Breast epithelium (tissue), 3 donors: ENCODE data around the gene MRPL24.

Experiments
- POLR2AphosphoS5 ChIP-seq, 3 donors: sonication (generic); formaldehyde crosslinking; IDR thresholded peaks; one replicate each; pipeline ENCODE4 v1.6.1; 2017; ENCODE audit warnings: antibody characterized with exemption in 3 of 3
- TF ChIP-seq, protein P1 (sequence below), 3 donors: fragments of 450-650 bp; IDR thresholded peaks; one replicate each; pipeline ENCODE4 v1.5.1; 2016 to 2017; ENCODE audit warnings: antibody characterized with exemption in 3 of 3, mild to moderate bottlenecking in 3 of 3, moderate library complexity in 3 of 3

DNA sequence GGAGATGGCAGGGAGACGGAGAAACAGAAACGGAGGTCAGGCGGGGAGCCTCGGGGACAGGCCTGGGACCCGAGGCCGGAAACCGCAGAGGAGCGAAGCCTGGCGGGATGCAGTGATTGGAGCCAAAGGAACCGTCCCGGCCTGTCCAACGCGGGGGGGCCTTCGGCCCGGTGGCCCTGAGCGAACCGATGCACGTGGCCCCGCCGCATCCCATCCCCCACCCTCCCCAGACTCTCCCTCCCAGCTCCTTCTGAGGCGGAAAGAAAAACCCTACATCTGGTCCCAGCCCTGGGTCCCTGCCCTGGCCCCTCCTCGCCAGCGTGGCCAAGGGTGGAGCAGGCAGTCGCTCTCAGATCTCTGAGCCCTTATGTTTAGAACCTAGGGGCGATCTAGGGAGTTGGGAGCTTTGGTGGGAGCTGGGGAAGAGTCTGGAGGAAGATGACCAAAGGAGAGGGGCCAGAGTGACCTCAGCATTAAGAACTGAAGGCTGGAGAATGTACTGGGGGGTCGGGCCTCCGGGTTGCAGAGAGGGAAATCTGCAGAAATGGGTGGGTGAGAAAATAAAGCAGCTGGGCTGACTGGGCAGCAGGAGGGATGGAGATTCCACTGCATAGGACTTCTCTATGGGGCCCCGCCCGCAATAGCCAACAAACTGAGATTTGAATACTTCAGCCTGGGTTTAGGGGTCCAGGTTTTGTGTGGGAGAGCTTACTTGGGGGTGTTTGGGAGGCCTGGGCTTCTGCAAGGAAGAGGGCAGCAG lies 34.1 kb downstream of the MRPL24 start:
- TF ChIP-seq, protein P1, sequence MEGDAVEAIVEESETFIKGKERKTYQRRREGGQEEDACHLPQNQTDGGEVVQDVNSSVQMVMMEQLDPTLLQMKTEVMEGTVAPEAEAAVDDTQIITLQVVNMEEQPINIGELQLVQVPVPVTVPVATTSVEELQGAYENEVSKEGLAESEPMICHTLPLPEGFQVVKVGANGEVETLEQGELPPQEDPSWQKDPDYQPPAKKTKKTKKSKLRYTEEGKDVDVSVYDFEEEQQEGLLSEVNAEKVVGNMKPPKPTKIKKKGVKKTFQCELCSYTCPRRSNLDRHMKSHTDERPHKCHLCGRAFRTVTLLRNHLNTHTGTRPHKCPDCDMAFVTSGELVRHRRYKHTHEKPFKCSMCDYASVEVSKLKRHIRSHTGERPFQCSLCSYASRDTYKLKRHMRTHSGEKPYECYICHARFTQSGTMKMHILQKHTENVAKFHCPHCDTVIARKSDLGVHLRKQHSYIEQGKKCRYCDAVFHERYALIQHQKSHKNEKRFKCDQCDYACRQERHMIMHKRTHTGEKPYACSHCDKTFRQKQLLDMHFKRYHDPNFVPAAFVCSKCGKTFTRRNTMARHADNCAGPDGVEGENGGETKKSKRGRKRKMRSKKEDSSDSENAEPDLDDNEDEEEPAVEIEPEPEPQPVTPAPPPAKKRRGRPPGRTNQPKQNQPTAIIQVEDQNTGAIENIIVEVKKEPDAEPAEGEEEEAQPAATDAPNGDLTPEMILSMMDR (IDR thresholded peaks at IDR 0.05), result no peak
- TF ChIP-seq POLR2AphosphoS5 (IDR thresholded peaks at IDR 0.05), result no peak
